22Rv1 (cell line): Measurements from ENCODE around the gene MYO10.

Experiments
- CTCF ChIP-seq: fragments of 450-650 bp; IDR thresholded peaks from 2 replicates; pipeline ENCODE4 v1.5.1; 2017; ENCODE audit warnings: mild to moderate bottlenecking
- ZFX ChIP-seq: fragments of 450-650 bp; IDR thresholded peaks from 2 replicates; pipeline ENCODE4 v1.6.1; 2017; ENCODE audit warnings: antibody characterized with exemption, borderline replicate concordance

- TF ChIP-seq ZFX (no peak), CTCF (no peak)
Measured at GRCh38 chr5:16704945-16705344, 231.1 kb downstream of the MYO10 start.
